ENCODE data around the gene TAS2R4.
"Not testable (repeated sequence)": the region's sequence is repeated elsewhere in the genome, so short reads cannot be mapped to it uniquely, and the experiment has no call there.

Gene TAS2R4

DNA sequence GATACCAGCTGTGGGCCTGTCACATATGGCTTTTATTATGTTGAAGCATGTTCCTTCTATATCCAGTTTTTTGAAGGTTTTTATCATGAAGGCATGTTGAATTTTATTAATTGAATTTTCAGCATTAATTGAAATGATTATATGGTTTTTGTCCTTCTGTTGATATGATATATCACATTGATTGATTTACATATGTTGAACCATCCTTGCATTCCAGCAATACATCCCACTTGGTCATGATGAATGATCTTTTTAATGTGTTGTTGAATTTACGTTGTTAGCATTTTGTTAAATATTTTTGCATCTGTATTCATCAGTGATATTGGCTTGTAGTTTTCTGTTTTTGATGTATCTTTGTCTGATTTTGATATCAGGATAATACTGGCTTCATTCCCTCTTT, 43.6 kb downstream of the TAS2R4 start:
- ChIA-PET POLR2A (no interaction called here), CTCF (no interaction called here)
- no peak for DNase-seq (ENCODE audit: extremely low spot score)
- TF ChIP-seq L3MBTL2 (conservative IDR thresholded peaks at IDR 0.05) (no peak), NFRKB (IDR thresholded peaks at IDR 0.05) (no peak), BHLHE40 (IDR thresholded peaks at IDR 0.05; ENCODE audit: borderline replicate concordance) (no peak), LEF1 (IDR thresholded peaks at IDR 0.05; ENCODE audit: borderline replicate concordance) (no peak), TARDBP (IDR thresholded peaks at IDR 0.05) (no peak), ZNF384 (IDR thresholded peaks at IDR 0.05) (no peak), HDGF (IDR thresholded peaks at IDR 0.05; ENCODE audit: borderline replicate concordance) (no peak), FOXK2 (IDR thresholded peaks at IDR 0.05) (no peak), ARNT (IDR thresholded peaks at IDR 0.05) (no peak), ELF4 (IDR thresholded peaks at IDR 0.05) (no peak), SP1 (IDR thresholded peaks at IDR 0.05) (no peak), FOXM1 (IDR thresholded peaks at IDR 0.05; ENCODE audit: borderline replicate concordance) (no peak), CTBP1 (IDR thresholded peaks at IDR 0.05; ENCODE audit: borderline replicate concordance) (no peak)
- TF ChIP-seq, protein P1, sequence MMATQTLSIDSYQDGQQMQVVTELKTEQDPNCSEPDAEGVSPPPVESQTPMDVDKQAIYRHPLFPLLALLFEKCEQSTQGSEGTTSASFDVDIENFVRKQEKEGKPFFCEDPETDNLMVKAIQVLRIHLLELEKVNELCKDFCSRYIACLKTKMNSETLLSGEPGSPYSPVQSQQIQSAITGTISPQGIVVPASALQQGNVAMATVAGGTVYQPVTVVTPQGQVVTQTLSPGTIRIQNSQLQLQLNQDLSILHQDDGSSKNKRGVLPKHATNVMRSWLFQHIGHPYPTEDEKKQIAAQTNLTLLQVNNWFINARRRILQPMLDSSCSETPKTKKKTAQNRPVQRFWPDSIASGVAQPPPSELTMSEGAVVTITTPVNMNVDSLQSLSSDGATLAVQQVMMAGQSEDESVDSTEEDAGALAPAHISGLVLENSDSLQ (IDR thresholded peaks at IDR 0.05) = no peak

DNA sequence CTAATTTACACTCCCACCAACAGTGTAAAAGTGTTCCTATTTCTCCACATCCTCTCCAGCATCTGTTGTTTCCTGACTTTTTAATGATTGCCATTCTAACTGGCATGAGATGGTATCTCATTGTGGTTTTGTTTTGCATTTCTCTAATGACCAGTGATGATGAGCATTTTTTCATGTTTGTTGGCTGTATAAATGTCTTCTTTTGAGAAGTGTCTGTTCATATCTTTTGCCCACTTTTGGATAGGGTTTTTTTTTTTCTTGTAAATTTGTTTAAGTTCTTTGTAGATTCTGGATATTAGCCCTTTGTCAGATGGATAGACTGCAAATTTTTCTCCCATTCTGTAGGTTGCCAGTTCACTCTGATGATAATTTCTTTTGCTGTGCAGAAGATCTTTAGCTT, 46.0 kb downstream of the TAS2R4 start:
- DNase-seq (ENCODE audit: extremely low spot score); POLR2A ChIA-PET; CTCF ChIA-PET: not testable (repeated sequence)

All from HEK293T (cell line).